ENCODE measurements around the gene UGT1A7. TPM values are rescaled to one million over a fixed set of nuclear protein-coding genes. Genes with fewer than 3 reads are reported as not detected.

UGT1A7 gene
- total RNA-seq, 2 donors from 2014 or later = not detected

DNA sequence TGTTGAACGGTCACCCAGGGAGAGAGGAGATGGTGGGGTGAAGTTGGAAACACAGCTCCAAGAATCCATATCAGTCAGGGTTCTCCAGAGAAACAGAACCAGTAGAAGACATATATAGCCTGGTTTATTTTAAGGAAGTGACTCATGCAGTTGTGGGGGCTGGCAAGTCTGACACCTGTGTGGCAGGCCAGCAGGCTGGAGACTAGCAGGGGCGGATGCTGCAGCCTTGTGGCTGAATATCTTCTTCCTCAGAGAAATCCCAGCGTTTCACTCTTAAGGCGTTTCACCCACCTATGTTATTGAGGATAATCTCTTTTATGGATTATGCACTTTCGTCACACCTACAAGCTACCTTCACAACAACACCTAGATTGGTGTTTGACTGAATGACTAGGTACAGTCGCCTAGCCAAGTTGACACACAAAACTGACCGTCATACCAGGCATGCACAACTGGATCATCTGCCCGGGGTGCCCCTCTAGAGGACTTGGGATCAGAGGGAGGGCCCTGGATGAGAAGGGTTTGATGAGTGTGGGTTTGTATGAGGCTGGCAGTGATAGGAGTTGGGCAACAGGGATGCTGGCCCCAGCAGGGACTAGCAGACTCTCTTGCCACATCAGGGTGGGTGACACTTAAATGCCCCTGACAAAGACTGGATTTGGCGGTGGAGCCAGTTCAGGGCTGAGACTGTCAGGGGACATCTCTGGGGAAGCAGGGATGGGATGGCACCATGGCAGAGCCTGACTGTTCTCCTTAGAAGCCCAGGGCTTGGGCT, 119.8 kb downstream of the UGT1A7 start:
- Histone ChIP-seq H3K27me3 (no peaks in the 10 kb centered on the region), H3K4me1 (no peaks in the 10 kb centered on the region), H3K36me3 (replicated peaks in 1 of 2; ENCODE audit: insufficient read depth in 1 of 2, low read depth in 2 of 2) (no peaks in the 10 kb centered on the region), H3K27ac (no peak overlapping the region), H3K9me3 (no peaks in the 10 kb centered on the region), H3K4me3 (no peak overlapping the region)
- intact Hi-C loops (cut with DNase I) = no loop called here
- no peak for DNase-seq
- TF ChIP-seq, protein P1, sequence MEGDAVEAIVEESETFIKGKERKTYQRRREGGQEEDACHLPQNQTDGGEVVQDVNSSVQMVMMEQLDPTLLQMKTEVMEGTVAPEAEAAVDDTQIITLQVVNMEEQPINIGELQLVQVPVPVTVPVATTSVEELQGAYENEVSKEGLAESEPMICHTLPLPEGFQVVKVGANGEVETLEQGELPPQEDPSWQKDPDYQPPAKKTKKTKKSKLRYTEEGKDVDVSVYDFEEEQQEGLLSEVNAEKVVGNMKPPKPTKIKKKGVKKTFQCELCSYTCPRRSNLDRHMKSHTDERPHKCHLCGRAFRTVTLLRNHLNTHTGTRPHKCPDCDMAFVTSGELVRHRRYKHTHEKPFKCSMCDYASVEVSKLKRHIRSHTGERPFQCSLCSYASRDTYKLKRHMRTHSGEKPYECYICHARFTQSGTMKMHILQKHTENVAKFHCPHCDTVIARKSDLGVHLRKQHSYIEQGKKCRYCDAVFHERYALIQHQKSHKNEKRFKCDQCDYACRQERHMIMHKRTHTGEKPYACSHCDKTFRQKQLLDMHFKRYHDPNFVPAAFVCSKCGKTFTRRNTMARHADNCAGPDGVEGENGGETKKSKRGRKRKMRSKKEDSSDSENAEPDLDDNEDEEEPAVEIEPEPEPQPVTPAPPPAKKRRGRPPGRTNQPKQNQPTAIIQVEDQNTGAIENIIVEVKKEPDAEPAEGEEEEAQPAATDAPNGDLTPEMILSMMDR (IDR thresholded peaks at IDR 0.05) = no peak
- no peak for TF ChIP-seq POLR2A (IDR thresholded peaks at IDR 0.05)
- ATAC-seq = no peak
- 55 to 68% methylated on average over 8 to 9 of the region's 9 CpGs for WGBS, 2 donors

- intact Hi-C loops (cut with DNase I) = no loop called here
- Histone ChIP-seq H3K27me3 (no peaks in the 10 kb centered on the region), H3K36me3 (replicated peaks in 1 of 2; ENCODE audit: insufficient read depth in 1 of 2, low read depth in 2 of 2) (no peaks in the 10 kb centered on the region), H3K9me3 (no peaks in the 10 kb centered on the region), H3K4me1 (no peaks in the 10 kb centered on the region), H3K4me3 (no peak overlapping the region), H3K27ac (no peak overlapping the region)
- WGBS, 2 donors = 33 to 52% methylated on average over 1 to 3 of the region's 3 CpGs
- ATAC-seq (no peak), DNase-seq (no peak)
- TF ChIP-seq POLR2A (IDR thresholded peaks at IDR 0.05) = no peak
- TF ChIP-seq, protein P1 (IDR thresholded peaks at IDR 0.05) = no peak
Observed at GRCh38 chr2:233802132-233802815, 120.6 kb downstream of the UGT1A7 start.

DNA sequence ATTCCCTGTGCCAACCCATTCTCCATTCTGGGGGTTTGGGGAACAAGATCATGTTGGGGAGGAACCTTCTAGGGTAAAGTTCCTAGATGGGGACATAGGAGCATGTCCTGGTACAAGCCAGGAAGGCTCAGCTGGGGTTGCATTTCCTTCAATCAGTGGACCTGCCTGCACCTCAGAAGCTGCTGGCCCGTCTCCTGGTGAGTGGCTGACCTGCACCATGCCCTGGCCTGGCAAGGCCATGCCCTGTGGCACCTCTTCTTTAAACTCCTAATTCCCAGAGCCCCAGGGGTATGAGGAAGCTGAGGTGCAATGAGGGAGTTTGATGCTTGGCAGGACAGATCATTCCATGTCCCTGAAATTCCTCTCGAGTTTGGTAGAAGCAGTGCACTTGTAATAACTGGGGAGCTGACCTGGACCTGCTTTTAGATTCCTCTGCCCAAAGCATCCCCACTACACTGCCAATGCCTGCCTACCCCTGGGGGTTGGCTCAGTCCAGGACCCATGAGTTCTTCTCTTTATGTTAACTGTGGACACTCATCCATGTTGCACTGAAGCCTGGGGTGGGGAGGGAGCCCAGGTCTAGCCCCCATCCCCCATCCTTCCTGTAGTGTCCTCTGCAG, 121.7 kb downstream of the UGT1A7 start:
- no peaks in the 10 kb centered on the region for H3K9me3 ChIP-seq
- H3K27ac ChIP-seq = no peak overlapping the region
- intact Hi-C loops (cut with DNase I) = no loop called here
- TF ChIP-seq, protein P1 (IDR thresholded peaks at IDR 0.05) = no peak
- TF ChIP-seq POLR2A (IDR thresholded peaks at IDR 0.05) = no peak
- ATAC-seq (no peak), DNase-seq (no peak)
- H3K27me3 ChIP-seq = no peaks in the 10 kb centered on the region
- H3K36me3 ChIP-seq (replicated peaks in 1 of 2; ENCODE audit: insufficient read depth in 1 of 2, low read depth in 2 of 2) = no peaks in the 10 kb centered on the region
- 44 to 67% methylated on average over 1 to 2 of the region's 2 CpGs for WGBS, 2 donors
- H3K4me3 ChIP-seq = no peak overlapping the region
- H3K4me1 ChIP-seq = no peaks in the 10 kb centered on the region

GRCh38 chr2:233803994-233804393, 122.3 kb downstream of the UGT1A7 start:
- Histone ChIP-seq H3K9me3 (no peaks in the 10 kb centered on the region), H3K27me3 (no peaks in the 10 kb centered on the region), H3K27ac (no peak overlapping the region), H3K36me3 (replicated peaks in 1 of 2; ENCODE audit: insufficient read depth in 1 of 2, low read depth in 2 of 2) (no peaks in the 10 kb centered on the region), H3K4me3 (no peak overlapping the region), H3K4me1 (no peaks in the 10 kb centered on the region)
- DNase-seq (no peak), ATAC-seq (no peak)
- intact Hi-C loops (cut with DNase I) = no loop called here
- 35 to 56% methylated on average over 5 to 8 of the region's 8 CpGs for WGBS, 2 donors
- no peak for TF ChIP-seq POLR2A (IDR thresholded peaks at IDR 0.05)
- TF ChIP-seq, protein P1 (IDR thresholded peaks at IDR 0.05) = no peak

All from body of pancreas (tissue), 4 donors.